ENCODE data around the gene CGRRF1.

The CGRRF1 gene

DNA sequence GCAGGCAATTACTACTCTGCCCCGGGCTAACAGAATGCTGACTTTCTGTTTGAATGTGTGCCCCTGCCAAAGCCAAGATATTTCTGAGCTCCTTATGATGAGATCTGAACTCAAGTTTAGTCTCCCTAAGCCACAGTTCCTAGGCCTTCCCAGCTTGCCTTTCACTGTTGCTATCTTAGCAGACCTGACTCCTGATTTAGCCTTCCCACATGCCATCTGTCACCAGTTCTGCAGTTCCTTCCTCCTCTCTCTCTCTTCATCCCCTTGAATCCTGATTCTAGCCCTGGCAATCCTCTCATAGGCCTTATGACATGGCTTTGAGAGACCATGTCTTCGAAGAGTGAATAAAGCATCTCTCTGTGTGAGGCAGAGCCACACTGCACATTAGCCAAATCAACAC is 44.7 kb downstream of the CGRRF1 start:
- DNase-seq, result no peak

DNA sequence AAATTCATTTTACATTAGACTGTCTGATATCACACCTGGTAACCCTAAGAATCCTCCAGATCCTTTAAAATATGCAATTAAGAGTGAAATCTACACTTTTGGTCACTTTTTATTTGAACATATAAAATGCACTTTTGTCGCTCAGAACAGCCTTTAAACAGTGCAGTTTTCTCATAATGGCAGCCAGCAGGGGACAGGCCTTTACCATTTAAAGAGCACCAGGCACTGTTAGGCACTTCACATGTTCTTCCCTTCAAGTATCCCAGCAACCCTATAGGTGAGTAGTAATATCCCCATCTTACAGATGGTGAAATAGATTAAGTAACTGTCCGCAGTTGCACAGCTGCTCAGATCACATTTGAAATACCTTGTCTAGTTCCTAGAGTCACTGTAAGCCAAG is 45.9 kb downstream of the CGRRF1 start:
- no peak for DNase-seq

GRCh38 chr14:54556535-54556934 is 46.8 kb downstream of the CGRRF1 start:
- no peak for DNase-seq

DNA sequence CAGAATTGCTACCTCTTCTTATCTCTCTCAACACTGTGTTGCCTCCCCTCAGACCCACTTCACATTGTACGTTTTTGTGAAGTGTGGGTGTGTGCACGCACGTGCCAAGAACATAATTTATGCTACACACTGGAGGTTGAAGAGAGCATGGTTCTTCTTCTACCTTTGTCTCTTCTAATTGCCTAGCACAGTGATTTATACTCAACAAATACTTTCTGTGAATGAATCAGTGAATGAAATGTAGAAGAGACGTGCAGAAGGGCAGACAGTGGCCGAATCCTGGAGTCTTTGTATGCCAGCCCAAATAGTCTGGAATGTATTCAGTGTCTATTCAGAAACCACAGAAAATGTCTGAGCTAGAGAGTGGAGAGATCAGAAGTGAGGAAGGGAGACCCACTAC is 52.6 kb downstream of the CGRRF1 start:
- no peak for DNase-seq

DNA sequence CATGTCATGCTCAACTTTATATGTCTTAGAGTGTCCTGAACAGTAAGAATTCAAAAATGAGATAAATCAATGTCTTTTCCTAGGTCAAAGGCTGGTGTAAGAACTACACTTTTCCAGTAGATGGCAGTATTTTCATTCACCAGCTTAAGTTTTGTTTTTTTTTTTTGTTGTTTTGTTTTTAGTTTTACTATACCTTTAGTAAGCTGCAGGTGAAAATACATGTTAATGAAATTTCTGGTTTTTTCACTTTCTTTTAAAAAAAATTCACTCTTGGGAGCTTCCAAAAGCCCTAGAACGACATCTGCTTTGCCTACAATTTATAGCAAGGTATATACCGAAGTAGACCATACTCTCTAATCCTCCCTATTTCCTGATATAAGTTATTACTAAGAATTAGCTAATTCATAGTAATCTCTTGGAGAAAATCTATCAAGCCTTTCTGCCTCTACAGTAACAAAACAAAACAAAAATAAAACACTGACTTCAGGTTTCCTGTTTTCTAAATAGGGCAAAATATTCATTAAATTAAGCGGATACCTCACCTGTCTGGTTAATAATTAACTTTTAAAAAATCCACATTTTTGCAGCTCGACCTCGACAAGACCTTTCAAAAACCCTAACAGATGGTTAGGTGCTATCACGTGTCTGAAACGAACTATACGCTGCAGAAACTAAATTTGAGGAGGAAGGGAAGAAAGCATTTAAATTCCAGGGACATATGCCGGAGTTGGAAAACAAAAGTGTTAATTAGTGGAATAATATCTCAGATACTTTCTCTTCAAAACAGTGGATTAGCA is 54.6 kb downstream of the CGRRF1 start:
- no peak for DNase-seq

- peak; percentile 73 for DNase-seq
Observed at GRCh38 chr14:54564868-54565784, 55.4 kb downstream of the CGRRF1 start.

DNA sequence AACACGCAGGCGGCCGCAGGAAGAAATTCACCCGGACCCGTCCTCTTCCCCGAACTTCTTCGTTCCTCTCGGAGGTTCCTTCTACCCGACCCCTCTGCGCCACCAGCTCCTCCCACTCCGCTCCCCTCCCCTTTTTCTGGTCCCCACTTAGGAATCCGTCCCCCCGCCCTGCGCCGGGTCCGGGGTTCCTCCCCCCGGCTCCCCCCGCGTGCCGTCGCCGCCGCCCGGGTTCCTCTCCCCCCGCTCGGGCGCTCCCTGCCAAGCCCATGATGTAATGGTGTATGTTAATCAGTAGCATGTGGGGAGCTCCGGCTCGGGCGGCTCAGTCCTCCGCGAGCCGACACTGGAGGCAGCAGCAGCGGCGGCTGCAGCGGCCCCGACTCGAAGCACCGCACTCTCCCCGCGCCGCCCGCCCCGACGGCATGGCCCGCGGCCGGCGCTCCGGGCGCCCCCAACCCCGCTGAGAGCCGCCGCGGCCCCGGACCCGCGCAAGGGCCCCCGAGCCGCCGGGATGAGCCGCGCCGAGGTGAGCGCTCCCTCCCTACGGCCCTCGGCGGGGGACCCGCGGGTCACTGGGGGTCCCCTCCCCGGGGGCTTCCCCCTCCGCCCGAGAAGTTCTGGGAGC is 56.2 kb downstream of the CGRRF1 start:
- peak; percentile 96 for DNase-seq

- DNase-seq, result peak; percentile 91
Observed at GRCh38 chr14:54566410-54567223, 56.9 kb downstream of the CGRRF1 start, which contains the start of gene SAMD4A. TSS of gene SAMD4A (plus strand) at chr14:54567128. CDS start at chr14:54567917, 789 bp downstream.

GRCh38 chr14:54567224-54567638 is 57.5 kb downstream of the CGRRF1 start:
- no peak for DNase-seq

- DNase-seq, result peak; percentile 78
Observed at GRCh38 chr14:54567639-54568561, 58.2 kb downstream of the CGRRF1 start.

- DNase-seq, result peak; percentile 56
Observed at GRCh38 chr14:54568821-54569595, 59.3 kb downstream of the CGRRF1 start.

DNA sequence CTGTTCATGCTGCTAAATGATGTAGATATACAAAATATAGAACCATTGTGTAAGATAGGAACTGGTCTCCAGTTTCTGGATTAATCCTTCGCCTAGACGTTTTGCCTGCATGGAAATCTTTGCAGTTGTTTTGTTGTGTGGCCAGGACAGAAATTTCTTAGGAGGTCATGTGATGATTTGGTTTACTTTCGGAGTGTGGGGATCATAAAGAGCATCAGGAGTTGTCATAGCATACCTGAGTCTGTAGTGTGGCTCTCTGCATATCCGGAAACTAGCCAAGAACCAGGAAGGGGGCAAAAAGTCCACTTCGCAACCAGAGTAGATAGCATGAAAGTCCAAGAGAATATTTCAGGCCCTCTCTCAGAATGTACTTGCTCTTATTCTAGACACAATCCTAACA is 60.3 kb downstream of the CGRRF1 start:
- no peak for DNase-seq

DNA sequence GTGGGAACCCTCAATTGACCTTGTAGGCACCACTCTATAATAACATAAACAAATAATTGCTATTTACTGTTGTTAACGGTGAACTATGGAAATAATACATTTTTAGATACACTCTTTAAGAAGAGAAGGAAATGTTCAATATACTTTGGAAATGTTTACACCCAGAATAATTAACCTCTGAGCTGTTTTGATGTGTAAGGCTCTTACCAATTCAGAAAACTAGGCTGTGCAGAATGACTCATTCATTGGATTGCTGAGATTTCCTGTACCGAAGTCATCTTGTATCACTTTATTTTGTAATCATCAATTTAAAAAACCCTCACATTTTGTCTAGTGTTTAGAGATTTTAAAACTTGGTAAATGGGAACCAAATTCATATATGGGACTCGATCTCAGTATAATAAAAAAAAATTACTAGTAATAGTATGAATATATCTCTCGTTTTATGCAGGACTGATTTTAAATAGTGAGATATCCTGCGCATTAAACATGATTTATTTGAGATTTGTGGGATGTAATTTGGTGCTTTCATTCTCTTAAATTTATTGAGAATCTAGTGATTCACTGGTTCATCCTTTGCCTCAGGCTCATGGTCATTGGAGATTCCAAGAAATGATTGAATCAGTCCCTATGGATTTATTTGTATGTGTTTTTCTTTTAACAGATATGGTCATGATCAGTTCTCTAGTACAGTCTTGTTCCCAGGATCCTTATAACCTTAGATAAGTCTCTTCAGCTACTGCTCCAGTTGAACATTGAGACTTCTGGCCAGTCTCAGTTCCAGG is 61.1 kb downstream of the CGRRF1 start:
- DNase-seq, result no peak

DNA sequence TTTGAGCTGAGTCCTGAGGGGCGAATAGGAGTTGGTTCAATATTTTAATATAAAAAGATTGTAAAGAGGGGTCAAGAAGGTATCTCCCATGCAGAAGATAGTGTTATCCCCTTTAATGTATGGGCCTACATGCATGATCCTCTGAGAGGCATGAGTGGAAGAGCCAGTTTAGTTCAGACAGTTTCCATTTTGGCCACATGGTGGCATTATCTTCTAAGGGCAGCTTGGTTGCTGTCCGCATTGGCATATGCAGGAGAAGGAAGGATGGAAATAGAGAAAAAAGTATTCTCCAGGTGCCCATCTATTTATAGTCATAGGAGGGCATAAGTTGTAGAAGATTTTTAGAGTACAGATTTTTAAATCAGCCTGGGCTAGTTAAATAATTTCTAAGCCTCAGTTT is 62.6 kb downstream of the CGRRF1 start:
- no peak for DNase-seq

DNA sequence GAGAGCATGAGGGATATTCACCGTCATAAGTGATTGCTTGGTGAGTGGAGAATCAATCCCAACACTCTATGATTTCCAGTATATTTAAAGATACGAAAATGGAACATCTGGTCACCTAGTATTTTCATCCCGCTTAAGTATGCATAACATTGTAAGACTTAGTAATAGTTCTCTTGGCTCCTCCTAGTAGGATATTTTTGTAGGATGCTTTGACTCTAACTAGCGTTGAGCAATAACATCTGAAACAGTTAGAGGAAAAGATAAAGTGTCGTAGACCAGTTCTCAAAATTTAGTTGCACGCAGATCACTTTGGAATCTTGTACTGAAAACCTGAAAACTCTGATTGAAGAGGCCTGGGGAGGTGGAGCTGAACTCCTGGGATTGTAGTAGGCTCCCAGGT is 64.8 kb downstream of the CGRRF1 start:
- no peak for DNase-seq

DNA sequence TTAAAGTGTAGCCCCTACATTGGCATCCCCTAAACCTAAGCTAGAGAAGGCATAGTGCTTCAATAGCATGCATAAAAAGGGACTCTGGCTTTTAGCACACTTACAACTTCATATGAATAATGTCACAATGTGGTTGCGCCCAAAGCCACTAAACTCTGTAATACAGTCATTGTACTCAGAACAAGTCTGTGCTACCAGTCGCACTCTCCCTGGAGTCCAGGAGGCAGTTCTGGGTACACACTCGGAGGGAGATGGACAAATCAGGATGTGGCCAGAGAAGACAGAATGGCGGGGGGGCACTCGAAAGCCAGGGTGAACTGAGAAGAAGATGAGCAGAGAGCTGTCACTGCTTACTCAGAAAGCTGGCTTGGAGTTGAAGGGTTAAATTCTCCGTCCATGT is 67.8 kb downstream of the CGRRF1 start:
- no peak for DNase-seq

- no peak for DNase-seq
Observed at GRCh38 chr14:54577977-54578376, 68.3 kb downstream of the CGRRF1 start.

DNA sequence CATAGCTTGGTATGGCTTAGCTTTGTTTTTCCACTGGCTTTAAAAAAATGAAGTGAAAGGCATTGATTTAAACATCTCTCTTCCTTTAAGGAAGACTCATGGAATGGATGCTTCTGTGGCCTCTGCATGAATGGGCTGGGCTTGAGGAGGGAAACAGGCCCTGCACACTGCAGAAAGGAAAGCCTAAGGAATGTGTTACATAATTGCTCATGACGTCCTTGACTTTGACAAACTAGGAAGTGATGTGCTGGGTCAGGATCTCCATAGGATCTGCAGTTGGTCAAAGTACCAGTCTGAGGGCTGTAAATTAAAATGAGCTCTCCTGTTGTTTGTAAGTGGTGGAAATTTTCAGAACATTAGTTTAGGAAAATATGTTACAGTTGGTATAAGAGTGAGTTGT is 69.9 kb downstream of the CGRRF1 start:
- DNase-seq, result no peak

DNA sequence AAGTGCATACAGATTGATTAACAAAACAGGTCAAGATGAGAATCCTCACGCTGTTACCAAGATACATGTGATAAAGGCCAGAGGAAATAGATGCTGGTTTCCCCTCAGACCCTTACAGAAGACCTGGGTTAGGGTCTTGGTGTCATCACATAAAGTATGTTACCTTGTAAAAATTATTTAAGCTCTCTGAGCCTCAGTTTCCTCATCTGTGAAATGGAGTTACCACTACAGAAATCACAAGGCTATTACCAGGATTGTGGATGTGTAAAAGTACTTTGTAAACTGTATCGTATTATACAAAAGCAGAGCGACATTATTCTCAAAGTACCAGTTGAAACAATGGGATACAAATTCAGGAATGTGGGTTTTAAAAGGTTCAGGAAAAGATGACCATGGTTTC is 71.2 kb downstream of the CGRRF1 start:
- DNase-seq, result no peak

DNA sequence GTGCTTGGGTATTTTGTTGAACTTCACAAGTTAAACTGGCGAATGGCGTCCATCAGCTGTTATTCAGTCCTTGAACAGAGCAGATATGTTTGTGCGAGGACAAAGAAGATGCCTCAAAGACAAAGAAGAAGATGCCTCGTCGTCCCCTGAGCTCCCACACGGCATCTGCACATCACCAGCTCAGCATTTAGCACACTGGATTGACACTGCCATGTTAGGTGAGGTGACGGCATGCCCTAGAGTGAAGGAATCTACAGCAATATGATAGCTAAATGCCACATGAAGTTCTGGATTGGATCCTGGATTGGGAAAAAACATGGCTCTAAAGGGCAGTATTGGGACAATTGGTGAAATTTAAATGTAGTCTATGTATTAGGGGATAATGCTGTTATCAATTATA is 72.6 kb downstream of the CGRRF1 start:
- no peak for DNase-seq

Measured in right hindlimb (tissue), 1 donor.